Hematopoietic multipotent progenitor cell treated with erythropoietin and hydrocortisone succinate and interleukin-3 and kit ligand, for 17 days (in vitro differentiated cells): ENCODE results near the gene YTHDF1.

ENCODE experiments used
- DNase-seq: peaks from one replicate; pipeline ENCODE4 v3.0.0-alpha.2; 2015; ENCODE audit warnings: low spot score

YTHDF1 gene

DNA sequence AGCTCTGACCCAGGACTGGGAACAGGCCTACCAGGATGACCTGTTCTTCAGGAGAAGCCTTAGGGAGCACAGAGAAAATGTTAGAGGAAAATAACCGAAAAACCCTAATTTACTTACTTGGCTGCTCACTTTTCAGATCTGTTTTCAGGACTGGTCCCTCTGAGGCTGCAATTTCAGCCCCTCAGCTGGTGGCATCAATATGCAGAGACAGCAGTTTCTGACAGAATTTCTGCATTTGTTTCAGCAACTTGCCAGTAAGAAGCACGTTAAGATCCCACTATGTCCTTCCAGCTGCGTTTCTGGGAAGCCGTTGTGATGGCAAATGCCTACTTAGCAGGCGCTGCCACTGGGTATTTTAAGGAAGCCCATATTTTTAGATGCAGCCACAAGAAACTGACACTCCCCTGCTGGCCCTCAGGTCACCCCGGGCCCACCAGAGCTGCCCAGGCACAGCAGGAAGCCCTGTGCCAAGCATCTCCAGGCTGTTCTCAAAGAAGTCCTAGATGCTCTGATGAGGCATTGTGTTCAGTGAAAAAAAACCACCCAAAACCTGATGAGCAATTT is 7.5 kb downstream of the YTHDF1 start:
- DNase-seq: no peak

DNA sequence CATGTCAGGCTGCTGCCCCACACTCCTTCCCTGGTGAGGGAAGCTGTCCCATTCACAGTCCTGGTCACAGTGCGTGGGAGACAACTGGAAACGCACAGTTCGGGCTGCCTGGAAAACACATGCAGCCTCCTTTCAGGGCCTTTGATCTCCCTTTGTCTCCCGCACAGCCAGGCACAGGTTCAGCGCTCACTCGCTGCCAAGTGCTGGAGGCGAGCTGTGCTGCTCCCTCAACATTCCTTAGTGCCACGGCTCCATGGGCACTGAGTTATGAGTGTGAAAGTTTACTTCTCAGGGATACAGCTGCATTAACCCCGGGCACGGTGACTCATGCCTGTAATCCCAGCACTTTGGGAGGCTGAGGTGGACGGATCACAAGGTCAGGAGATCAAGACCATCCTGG is 9.1 kb downstream of the YTHDF1 start:
- DNase-seq: no peak

DNA sequence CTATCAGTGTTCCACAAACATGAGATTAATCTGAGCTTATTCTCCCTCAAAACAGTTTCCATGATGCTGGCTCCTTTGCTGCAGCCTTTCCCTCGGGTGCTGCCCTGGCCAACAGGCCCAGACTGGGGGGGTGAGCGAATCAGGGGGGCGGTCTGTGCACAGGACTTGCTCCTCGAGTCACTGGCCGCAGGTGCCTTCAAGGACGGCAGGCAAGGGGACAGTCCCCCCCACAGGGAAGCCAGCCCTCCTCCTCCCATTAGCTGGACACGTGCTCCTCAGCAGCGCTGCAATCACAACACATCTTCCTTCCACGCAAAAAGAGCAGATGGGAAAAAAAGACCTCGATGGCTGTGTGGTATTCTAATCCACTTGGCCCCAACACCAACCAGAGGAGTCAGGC is 10.0 kb downstream of the YTHDF1 start:
- DNase-seq: no peak

DNA sequence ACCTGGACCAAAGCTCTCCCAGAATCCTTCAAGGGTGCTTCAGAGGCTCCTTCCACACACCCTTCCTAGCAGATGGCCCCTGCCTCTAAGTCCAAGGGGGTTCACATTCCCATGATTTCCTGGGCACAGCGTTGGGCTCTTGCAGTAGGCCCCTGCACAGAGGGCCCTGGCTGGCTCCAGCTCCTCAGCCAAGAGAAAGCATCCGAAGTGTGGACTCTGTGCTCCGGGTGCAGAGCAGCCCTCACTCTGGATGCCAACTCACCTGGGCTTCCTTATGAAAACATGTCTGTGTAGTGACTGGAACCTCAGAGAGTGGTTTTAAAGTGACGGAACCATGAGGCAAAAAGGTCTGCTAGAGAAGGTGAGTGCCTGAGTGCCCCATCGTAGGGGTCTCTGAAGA is 11.6 kb downstream of the YTHDF1 start:
- no peak for DNase-seq

DNA sequence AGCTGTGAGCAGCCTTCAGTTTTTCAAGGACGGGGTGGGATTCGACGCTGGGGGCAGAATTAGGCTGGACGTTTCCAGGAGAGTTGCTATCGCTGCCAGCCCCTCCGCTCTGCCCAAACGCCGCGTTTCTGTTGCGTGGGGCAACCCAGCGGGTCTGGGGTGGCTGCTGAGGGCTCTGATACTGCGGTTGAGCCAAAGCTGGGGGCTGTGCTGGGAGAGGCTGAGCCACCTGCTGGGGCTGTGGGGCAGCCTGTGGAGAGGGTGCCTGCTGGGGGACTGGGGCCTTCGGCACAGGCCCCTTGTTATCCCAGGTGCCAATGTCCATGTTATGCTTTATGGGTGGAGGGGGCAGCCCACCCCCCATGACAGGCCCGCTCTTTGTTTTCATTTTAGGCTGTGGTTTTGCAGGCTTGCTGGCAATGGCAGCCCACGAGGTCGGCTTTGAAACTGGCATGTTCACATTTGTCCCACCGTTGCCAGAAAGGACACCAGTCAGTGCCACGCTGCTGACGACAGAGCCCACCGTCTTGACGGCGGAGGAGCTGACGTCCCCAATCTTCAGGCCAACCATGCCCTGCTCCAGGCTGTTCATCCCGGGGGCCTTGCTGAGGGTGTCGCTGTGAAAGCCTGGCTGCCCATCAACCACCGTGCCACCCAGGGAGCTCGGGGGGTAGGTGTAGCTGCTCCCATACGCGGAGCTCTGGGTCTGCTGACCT is 13.0 kb downstream of the YTHDF1 start:
- DNase-seq: no peak

DNA sequence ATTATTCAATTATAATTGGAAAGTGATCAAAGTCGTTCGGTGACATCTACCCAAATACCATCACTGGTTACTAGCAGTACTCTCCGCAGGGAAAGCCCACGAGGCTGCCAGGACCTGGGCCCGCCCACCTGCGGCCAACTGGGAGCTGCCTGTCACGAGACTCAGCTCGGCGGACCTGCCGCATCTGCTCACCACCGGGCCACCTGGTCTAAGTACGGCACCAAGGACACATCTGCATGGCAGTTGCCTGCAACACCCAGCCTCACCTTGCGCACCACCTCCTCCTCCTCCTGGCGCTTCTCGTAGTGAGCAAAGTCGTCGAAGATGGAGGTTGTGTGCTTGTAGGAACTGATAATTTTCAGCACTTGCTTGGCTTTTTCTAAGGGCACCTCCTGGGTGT is 13.9 kb downstream of the YTHDF1 start:
- no peak for DNase-seq

DNA sequence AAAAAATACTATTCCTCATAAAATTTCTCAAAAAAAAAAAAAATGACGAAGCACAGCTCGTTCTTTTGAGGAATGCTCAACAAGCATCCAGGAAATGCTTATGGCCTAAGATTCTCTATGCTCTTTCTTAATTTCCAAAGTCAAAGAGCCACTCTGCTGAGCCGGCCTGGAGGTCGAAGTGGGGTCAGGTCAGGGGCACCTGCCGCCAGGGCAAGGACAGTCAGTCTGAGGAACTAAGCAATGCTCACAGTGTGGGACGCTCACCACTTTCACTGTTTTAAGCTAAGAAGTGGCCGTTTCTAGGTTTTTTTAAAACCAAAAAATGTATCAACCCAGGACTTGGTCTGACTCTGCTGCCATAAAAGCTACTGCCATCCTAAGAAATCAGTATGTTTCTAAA is 17.3 kb downstream of the YTHDF1 start:
- DNase-seq: no peak

DNA sequence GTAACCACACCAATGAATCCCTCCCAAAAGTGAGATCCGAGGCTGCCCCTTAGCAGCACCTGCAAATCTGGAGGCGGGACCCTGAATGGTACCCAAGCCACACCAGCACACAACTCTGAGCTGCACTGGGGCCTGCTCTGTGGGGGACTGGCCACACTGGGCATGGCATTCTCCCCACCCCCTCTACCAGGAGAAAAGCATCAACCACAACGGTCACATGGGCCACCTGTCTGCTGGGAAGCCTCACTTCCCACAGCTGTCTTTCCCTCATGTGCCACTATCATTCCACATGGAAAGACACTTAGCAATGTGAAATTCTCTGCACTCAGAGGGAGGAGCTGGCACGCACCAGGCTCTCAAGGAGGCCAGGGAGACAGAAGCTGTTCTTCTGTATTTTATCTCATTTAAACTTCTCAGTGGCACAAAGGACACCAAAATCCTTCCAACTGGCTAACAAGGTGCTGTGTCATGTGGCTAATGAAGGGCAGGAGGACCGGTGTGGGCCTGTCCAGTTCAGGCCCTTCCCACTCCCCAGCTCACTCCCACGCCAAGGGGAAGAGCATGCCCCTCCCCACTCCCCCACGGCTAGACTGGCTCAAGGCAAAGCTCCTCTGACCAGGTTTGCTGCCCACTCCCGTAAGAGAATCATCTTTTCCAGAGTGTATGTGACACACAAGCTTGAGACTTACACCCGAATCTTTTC is 19.0 kb downstream of the YTHDF1 start:
- no peak for DNase-seq

DNA sequence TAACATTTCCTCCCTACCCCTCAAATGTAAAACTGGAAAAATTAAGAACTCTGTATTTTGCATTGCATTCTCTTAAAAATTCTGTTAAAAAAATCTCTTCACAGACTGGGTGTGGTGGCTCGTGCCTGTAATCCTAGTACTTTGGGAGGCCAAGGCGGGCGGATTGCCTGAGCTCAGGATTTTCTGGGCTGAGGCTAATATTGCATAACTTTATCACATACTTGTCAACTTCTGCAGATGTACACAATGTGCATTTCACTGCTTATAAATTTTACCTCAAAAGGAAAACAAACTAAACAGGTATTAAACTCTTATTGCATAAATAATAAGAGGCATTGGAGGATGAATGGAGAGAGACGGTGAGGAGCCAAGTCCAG is 21.1 kb downstream of the YTHDF1 start:
- no peak for DNase-seq

DNA sequence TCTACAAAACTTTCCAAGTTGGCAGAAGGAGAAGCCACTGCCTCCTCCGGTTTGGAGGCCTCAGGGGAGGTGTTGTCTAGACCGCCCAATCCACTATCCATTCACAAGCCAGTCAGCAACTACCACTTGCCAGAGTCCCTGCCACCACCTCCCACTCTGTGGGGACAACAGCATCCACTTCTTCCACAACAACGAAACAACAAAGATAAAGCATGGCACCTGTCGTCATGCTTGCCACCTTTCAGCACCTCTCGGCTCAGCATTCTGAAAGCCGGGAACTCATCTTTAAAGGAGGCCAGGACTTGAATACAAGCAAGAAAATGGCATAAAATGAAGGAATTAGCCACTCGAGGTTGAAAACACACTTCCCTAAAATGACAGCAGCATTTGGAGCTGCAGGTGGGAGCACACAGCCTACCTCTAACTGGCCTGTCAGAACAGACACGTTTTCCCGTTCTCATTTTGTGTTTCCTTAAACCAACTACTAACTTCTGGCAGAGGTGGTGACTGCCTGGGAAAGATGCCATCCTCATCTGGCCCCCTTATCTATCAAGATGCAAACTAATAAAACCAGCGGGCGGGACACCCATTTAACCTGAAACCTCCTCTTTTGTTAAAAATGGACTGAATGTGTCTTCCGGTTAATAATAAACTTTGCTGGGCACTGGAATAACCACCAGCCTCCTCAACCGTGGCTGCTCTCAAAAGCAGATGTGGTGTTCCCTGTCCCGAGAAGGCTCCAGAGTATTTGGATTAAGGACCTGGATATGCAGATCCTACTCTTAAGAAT is 21.7 kb downstream of the YTHDF1 start:
- DNase-seq: no peak

DNA sequence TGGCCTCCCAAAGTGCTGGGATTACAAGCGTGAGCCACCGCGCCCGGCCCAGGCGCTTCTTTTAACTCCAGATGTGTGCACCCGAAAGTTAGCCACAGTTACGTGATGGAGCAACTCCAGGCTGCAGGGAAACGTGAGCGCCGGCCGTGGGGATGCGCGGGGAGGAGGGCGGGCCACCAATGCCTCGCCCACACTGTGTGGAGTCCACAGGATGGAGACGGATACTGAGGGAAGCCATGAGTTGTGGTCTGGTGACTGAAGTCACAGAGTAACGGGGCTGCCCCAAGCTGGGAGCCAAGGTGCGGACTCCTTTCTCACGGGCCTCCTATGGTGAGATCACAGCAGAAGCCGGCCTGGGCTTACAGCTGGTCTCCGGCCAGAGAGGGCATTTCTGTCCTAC is 23.2 kb downstream of the YTHDF1 start:
- DNase-seq: no peak

DNA sequence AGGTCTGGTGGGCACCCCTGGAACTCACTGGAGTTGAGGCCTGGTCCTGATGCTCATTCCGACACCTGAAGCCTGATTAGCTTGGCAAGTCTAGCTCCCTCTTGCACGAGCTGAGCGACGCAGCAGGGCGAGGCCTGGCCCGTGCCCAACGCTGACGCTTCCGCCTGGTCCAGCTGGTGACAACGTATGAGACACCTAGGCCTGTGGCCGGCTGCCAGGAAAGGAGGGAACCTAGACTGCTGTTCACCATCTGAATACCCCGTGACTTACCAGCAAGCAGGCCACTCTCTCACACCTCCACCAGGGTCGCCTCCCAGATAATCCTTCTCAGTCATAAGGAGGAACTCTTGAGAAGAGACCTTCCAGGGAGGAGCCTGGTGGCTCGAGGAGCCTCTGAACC is 24.5 kb downstream of the YTHDF1 start:
- DNase-seq: no peak

DNA sequence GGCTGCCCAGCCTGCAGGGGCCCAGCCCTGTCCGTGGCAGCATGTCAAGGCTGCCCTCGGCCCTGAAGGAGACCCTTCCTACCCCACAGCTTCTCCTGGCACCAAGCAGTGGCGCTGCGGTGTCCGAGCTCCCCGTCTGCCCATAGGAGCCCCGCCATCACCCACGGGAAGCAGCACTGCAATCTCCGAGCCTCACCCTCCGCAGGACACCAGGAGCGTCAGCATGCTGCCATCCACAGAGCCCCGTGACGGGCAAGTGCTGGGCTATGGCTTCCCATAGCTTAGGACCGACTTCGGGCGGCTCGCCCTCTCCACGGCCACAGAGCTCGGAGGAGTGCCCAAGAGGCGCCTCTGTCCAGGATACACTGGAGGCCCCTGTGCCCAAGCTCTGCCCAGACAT is 25.1 kb downstream of the YTHDF1 start:
- DNase-seq: no peak

DNA sequence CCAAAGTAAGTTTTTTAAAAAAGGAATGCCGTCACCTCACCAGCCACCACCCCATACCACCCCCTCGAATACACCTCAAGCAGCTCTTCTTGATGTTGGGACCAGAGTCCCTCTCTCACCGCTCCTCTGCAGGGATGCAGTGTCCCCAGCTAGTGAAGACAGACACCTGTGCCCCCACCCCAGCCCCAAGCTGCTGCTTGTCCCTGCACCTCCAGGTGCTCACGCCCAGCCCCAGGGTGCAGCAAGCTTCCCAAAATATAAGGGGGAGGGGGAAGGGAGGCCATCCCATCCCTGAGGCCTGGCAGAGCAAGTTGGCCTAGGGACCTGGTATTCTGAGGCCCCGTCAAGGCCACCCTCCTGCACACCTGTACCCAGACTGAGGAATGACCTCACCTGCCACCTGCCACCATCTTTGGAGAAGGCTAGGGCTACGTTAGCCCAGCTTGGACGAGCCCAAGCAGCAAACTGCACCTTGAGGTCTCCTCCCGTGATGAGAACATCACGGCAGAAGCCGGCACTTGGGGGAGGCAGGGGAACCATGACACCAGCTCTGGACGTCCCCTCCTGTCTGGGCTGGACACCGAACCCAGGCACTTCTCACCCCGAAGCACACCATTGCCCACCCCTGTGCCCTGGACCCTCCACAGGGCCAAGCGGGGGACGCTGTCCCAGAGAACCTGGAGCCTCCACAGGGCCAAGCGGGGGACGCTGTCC is 25.9 kb downstream of the YTHDF1 start:
- DNase-seq: no peak

DNA sequence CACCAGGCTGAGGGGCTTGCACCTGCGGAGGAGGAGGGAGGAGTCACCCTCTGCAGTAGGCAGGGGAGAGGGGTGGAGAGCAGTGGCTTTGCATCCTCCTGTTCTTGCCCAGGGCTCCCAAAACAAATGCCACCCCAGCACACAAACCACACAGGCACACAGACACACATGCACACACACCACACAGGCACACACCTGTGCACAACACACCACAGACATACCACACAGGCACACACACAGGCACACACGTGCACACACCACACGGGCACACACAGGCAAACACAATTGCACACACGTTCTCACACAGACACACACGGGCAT is 26.6 kb downstream of the YTHDF1 start:
- no peak for DNase-seq

DNA sequence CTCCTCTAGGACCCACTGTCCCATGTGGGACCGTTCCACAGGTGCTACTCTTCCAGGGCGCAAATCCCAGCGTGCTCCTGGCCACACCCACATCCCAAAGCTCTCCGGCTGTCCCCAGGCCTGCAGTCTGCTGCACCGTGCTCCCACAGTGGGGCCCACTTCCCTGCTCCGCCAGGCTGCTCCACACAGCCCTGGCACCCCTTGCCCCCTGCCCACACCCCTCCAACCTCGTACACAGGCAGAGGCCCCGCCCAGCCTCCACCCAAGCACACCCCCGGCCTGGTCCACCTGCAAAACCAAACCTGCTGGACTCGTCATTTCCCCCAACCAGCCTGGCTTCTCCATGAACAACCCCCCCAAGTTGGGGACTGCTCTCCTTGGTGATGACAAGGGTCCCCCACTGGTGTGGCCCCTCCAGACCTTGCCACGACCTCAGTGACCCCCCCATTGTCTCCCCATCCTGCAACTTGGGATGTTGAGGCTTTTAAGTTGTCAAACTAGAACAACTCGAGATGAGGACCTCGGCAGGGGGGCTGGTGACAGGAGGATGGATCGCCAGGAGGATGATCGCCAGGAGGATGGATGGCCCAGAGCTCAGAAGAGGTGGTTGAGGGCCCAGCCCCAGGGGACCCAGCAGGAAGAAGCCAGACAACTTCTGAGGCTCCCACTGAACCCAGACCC is 27.1 kb downstream of the YTHDF1 start:
- DNase-seq: no peak

DNA sequence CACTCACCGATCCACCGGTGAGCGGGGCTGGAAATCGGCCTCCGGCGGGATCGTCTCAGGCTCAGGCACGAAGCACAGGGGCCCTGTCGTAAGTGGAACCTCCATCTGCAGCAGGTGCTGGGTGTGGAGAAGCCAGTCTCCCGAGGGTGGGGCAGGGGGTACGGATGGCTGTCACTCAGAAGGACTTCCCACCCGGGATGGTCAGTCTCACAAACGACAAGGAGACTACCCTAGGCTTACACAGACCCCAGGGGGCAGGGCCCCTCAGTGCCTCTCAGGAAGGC is 27.8 kb downstream of the YTHDF1 start:
- no peak for DNase-seq

DNA sequence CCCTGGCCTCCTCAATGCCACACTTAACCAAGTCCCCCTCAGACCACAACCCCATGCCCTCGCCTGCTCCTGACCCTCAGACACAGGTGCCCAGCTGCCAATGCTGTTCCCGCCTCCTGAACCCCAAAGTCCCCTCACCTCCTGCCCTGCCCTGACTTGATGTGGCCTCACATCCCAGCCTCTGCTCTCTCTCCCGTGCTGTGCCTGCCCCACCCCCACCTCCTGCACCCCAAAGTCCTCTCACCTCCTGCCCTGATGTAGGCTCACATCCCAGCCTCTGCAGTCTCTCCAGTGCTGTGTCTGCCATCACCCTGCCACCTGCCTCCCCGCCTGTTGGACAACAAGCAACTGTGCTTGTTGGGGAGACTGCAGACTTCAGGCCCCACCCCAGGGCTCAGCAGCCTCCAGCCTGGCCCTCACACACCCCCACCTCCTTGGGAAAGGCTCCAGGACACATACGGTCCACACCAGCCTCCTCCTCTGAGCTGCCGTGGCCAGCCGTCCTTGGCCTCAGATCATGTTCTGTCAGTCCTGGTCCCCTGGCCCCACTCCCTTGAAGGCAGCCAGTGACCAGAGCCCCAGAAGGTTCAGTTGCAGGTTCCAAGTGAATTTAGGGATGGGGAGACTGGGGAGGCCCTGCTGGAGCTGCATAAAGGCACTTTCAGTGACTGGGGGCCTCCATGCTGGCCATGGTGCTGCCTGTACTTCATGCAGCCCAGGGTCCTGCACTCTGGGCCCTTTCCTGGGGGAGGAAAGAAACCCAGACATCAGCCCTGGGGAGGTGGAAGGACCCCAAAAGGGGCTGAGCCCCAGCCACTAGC is 28.4 kb downstream of the YTHDF1 start:
- DNase-seq: no peak

DNA sequence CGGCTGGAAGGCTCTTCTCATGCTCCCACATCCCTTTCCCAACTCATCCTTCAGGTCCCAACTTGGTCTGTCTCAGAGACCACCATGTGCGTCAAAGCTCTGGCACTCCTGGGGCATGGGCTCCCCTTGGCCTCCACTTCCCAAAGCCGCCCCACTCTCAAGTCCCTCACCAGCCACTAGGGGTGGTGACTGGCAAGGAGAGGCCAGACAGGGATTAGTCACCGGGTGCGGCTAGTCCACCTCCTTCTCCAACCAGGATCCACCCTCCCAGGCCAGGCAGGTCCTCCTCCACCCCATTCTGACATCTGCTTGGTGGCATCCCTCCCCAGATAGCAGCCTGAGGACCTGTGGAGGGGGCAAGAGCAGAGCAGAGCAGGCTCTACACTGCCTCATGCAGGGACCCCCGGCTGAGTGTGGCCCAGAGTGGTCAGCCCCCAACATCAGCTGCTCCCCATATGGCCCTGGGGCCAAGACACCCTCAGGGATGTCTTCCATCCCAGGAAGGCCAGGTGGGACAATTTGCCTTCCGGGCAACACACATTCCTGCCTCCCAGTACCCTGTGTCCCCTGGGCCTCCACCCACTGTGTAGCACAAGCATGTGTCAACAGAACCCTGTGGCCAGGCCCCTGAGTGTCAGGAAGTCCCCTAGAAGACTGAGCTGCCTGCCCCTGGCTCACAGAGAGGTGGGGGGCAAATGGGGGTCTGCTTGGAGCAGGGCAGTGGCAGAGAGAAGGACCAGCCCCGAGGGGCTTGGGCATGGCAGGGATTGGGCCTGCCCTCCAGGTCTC is 29.2 kb downstream of the YTHDF1 start:
- DNase-seq: no peak

DNA sequence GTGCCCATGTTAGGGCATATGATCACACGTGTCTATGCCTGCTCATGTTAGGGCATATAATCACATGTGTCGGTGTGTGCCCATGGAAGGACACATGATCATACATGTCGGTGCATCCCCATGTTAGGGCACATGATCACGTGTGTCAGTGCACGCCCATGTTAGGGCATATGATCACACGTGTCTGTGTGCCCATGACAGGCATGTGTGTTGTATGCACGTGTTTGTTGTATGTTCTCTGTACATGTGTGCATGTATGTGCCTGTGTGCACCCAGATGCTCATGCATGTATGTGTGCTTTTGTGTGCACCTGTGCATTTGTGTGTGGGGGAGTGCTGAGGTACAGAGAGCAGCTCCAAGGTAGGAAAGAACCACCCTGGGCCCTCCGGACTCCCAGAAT is 29.8 kb downstream of the YTHDF1 start:
- no peak for DNase-seq
